Trophoblast cell (in vitro differentiated cells and primary cell): ENCODE measurements around the gene FAM240A.
A peak's percentile ranks its signal among the peaks of the same experiment; 100 is the strongest.

Experiments
- DNase-seq, 2 donors: peaks; one replicate each; pipeline ENCODE4 v3.0.0-alpha.2; 2016
- H2AFZ ChIP-seq: 2 replicates; pipeline ENCODE4 v1.6.1; 2013; ENCODE audit warnings: low read length, moderate library complexity, mild to moderate bottlenecking; ENCODE audit not compliant: insufficient read depth, poor library complexity
- H2AK5ac ChIP-seq: 2 replicates; pipeline ENCODE4 v1.6.1; 2013; ENCODE audit warnings: mild to moderate bottlenecking, low read length
- H2BK120ac ChIP-seq: 2 replicates; pipeline ENCODE4 v1.6.1; 2013; ENCODE audit warnings: low read length, mild to moderate bottlenecking, moderate library complexity; ENCODE audit not compliant: insufficient read depth, poor library complexity
- H2BK12ac ChIP-seq: 2 replicates; pipeline ENCODE4 v1.6.1; 2013; ENCODE audit warnings: mild to moderate bottlenecking, low read length, moderate library complexity
- H2BK5ac ChIP-seq: 2 replicates; pipeline ENCODE4 v1.6.1; 2013; ENCODE audit warnings: low read length, low read depth, moderate library complexity, mild to moderate bottlenecking; ENCODE audit not compliant: poor library complexity
- H3K14ac ChIP-seq: 2 replicates; pipeline ENCODE4 v1.6.1; 2013; ENCODE audit warnings: mild to moderate bottlenecking, low read length
- H3K18ac ChIP-seq: 2 replicates; pipeline ENCODE4 v1.6.1; 2013; ENCODE audit warnings: mild to moderate bottlenecking, low read length
- H3K23ac ChIP-seq: 2 replicates; pipeline ENCODE4 v1.6.1; 2013; ENCODE audit warnings: low read length
- H3K27ac ChIP-seq: 2 replicates; pipeline ENCODE4 v1.5.1; 2013; ENCODE audit warnings: low read depth, mild to moderate bottlenecking, inconsistent platforms, low read length, moderate library complexity
- H3K27me3 ChIP-seq: 2 replicates; pipeline ENCODE4 v1.6.1; 2013; ENCODE audit warnings: inconsistent platforms, mild to moderate bottlenecking, low read length, moderate library complexity; ENCODE audit not compliant: insufficient read depth
- H3K36me3 ChIP-seq, 2 experiments: 1 replicate in 1 of 2; 2 replicates in 1 of 2; pipeline ENCODE4 v1.6.1; 2013; ENCODE audit warnings: low read length in 2 of 2, mild to moderate bottlenecking in 2 of 2, moderate library complexity in 1 of 2; ENCODE audit not compliant: insufficient read depth in 2 of 2, control insufficient read depth in 1 of 2
- H3K4ac ChIP-seq: 2 replicates; pipeline ENCODE4 v1.6.1; 2013; ENCODE audit warnings: low read depth, mild to moderate bottlenecking, low read length, moderate library complexity
- H3K4me1 ChIP-seq, 2 experiments: 1 replicate in 1 of 2; 2 replicates in 1 of 2; pipeline ENCODE4 v1.6.1; 2013; ENCODE audit warnings: low read length in 2 of 2, mild to moderate bottlenecking in 2 of 2, moderate library complexity in 1 of 2; ENCODE audit not compliant: insufficient read depth in 2 of 2, control insufficient read depth in 1 of 2
- H3K4me2 ChIP-seq: 2 replicates; pipeline ENCODE4 v1.6.1; 2013; ENCODE audit warnings: inconsistent platforms, mild to moderate bottlenecking, low read length, moderate library complexity
- H3K4me3 ChIP-seq: 2 replicates; pipeline ENCODE4 v1.5.1; 2013; ENCODE audit warnings: mild to moderate bottlenecking, low read depth, low read length, inconsistent platforms
- H3K79me1 ChIP-seq: one replicate; pipeline ENCODE4 v1.6.1; 2013; ENCODE audit warnings: low read length
- H3K79me2 ChIP-seq: 2 replicates; pipeline ENCODE4 v1.6.1; 2013; ENCODE audit warnings: low read length, mild to moderate bottlenecking; ENCODE audit not compliant: control insufficient read depth, insufficient read depth, poor library complexity
- H3K9ac ChIP-seq: 2 replicates; pipeline ENCODE4 v1.6.1; 2013; ENCODE audit warnings: mild to moderate bottlenecking, low read length
- H3K9me3 ChIP-seq: 2 replicates; pipeline ENCODE4 v1.6.1; 2013; ENCODE audit warnings: low read depth, mild to moderate bottlenecking, control low read depth, inconsistent platforms, low read length; ENCODE audit not compliant: insufficient read depth
- H4K12ac ChIP-seq: 2 replicates; pipeline ENCODE4 v1.6.1; 2013; ENCODE audit warnings: low read depth, mild to moderate bottlenecking, low read length, moderate library complexity
- H4K8ac ChIP-seq: 2 replicates; pipeline ENCODE4 v1.6.1; 2013; ENCODE audit warnings: low read depth, mild to moderate bottlenecking, low read length, moderate library complexity
- H4K91ac ChIP-seq: one replicate; pipeline ENCODE4 v1.6.1; 2013; ENCODE audit warnings: low read depth, mild to moderate bottlenecking, low read length, moderate library complexity
- WGBS: extraction: QIAGEN DNeasy Blood & Tissue Kit; methylation state at CpG from one replicate; pipeline ENCODE4 v1.1.7; 2013; ENCODE audit warnings: missing lambda C conversion rate; ENCODE audit not compliant: insufficient read length, insufficient coverage; ENCODE audit errors: extremely low coverage; 5-methylcytosine and 5-hydroxymethylcytosine counted together

Gene FAM240A

DNA sequence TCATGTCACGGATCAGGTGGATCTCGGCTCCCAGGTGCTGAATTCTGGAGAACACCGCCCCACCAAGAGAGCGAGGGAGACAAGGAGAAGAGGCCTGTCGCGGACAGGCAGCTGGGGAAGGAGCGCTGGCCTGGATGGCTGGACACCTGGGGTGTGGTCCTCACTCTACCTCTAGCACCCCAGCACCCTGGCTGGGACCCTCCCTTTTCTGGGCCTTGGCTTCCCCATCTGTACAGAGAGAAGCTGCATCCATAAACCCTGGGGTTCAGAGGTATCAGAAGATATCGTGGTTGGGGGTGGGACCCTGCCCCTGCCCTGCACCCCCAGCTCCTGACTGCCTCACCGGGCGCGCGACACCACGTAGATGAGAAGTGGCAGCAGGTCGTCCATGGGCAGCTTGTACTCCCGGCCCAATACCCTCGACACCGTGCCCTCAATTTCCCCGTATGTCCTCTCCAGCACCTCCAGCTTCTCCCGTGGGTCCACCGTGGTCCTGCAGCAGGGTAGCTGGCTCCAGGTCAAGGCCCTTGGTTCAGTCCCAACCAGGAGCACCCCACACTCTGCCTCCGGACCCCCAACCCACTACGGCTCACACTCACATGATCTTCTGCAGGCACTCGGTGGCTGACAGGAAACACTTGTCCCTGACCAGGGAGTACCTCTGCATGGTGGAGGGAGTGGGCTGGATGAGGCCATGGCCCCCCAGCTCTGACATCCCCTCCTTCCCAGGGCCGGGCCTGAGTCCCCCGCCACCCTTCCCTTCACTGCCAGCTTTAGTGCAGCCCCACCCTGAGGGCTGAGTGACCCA is 59.4 kb downstream of the FAM240A start:
- Histone ChIP-seq H3K4me2 (no peak overlapping the region), H2BK12ac (no peak overlapping the region), H2BK120ac (no peak overlapping the region), H3K4ac (no peak overlapping the region), H3K9ac (no peak overlapping the region), H2AFZ (no peak overlapping the region), H4K91ac (no peak overlapping the region), H2AK5ac (no peak overlapping the region), H3K27me3 (no peaks in the 10 kb centered on the region), H3K18ac (no peak overlapping the region), H4K8ac (no peak overlapping the region), H3K23ac (no peak overlapping the region), H3K9me3 (peaks cover 3% of the 10 kb centered on the region), H3K79me1 (no peaks in the 10 kb centered on the region), H3K27ac (no peak overlapping the region), H3K14ac (no peak overlapping the region), H4K12ac (no peak overlapping the region), H3K4me3 (no peak overlapping the region), H3K79me2 (no peaks in the 10 kb centered on the region), H3K36me3 (peaks cover 3 to 4% of the 10 kb centered on the region in 2 experiments), H2BK5ac (no peak overlapping the region), H3K4me1 (no peaks in the 10 kb centered on the region)
- no peak for DNase-seq
- no CpG with 5 or more reads among the region's 25 CpGs for WGBS

- Histone ChIP-seq H3K4me2 (no peak overlapping the region), H3K4ac (no peak overlapping the region), H3K36me3 (peaks cover 3 to 4% of the 10 kb centered on the region in 2 experiments), H4K12ac (no peak overlapping the region), H3K4me1 (no peaks in the 10 kb centered on the region), H3K14ac (no peak overlapping the region), H2AFZ (no peak overlapping the region), H2BK12ac (no peak overlapping the region), H3K9ac (no peak overlapping the region), H3K9me3 (no peaks in the 10 kb centered on the region), H3K79me2 (no peaks in the 10 kb centered on the region), H2BK5ac (no peak overlapping the region), H2BK120ac (no peak overlapping the region), H4K8ac (no peak overlapping the region), H3K79me1 (no peaks in the 10 kb centered on the region), H2AK5ac (no peak overlapping the region), H3K4me3 (no peak overlapping the region), H4K91ac (no peak overlapping the region), H3K23ac (no peak overlapping the region), H3K27me3 (no peaks in the 10 kb centered on the region), H3K18ac (no peak overlapping the region), H3K27ac (no peak overlapping the region)
- no peak for DNase-seq
- no CpG with 5 or more reads among the region's 6 CpGs for WGBS
These were observed 60.0 kb downstream of the FAM240A start for GRCh38 chr3:46672349-46672695.

- H3K4me2 ChIP-seq = no peak overlapping the region
- no peak overlapping the region for H3K9ac ChIP-seq
- H2BK5ac ChIP-seq = no peak overlapping the region
- H2BK12ac ChIP-seq = no peak overlapping the region
- H3K4me1 ChIP-seq = no peaks in the 10 kb centered on the region
- peaks cover 3 to 4% of the 10 kb centered on the region in 2 experiments for H3K36me3 ChIP-seq
- no peak overlapping the region for H3K18ac ChIP-seq
- no peak overlapping the region for H2AK5ac ChIP-seq
- H3K79me1 ChIP-seq = no peaks in the 10 kb centered on the region
- no peak overlapping the region for H3K27ac ChIP-seq
- no peak overlapping the region for H2BK120ac ChIP-seq
- H4K91ac ChIP-seq = no peak overlapping the region
- H3K23ac ChIP-seq = no peak overlapping the region
- H3K4ac ChIP-seq = no peak overlapping the region
- no peaks in the 10 kb centered on the region for H3K27me3 ChIP-seq
- no peak overlapping the region for H4K12ac ChIP-seq
- H3K14ac ChIP-seq = no peak overlapping the region
- H3K4me3 ChIP-seq = no peak overlapping the region
- no peak for DNase-seq
- no CpG with 5 or more reads among the region's 10 CpGs for WGBS
- no peaks in the 10 kb centered on the region for H3K79me2 ChIP-seq
- H2AFZ ChIP-seq = no peak overlapping the region
- H4K8ac ChIP-seq = no peak overlapping the region
- no peaks in the 10 kb centered on the region for H3K9me3 ChIP-seq
These were observed 61.1 kb downstream of the FAM240A start for GRCh38 chr3:46673151-46674030.

DNA sequence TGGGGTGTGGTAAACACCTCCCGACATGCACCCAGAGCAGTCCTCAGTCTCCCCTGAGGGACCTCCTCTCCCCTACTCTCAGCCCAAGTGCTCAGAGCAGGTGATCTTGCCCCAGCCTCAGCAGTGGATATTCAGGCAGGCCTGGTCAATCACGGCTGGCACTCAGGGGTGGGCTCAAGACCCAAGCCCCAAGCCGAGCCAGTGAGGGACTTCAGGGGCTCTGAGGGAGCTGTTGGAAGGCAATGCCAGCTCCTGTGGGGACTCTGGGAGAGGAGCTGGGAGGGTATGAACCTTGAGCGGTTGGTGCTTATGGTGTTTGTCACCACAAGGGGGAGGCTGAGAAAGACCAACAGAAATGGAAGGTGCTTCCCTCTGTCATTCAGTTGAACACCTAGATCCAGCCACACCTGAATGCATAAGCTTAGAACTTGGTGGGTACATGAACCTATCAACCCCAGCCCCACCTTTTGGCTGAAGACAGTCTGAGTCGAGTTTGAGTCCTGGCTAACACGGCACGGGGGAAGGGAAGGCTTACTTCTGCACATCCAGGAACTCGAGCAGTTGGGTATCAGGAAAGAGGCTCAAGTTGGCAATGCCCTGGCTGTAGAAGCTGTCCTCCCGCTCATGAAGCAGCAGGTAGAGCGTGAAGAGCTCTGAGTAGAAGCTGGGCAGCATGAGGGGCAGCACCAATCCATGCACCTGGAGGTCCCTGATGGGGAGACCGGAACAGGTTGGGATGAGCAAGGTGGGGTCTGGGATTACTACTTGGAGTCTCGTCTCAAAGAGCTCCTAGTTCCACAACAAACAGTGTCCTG is 61.9 kb downstream of the FAM240A start:
- no peaks in the 10 kb centered on the region for H3K9me3 ChIP-seq
- DNase-seq = peak in 1 of 2 donors; percentile 28
- H3K27me3 ChIP-seq = no peaks in the 10 kb centered on the region
- no peak overlapping the region for H4K91ac ChIP-seq
- H3K27ac ChIP-seq = no peak overlapping the region
- H3K18ac ChIP-seq = no peak overlapping the region
- no peak overlapping the region for H2AK5ac ChIP-seq
- no peak overlapping the region for H2BK12ac ChIP-seq
- no peaks in the 10 kb centered on the region for H3K79me1 ChIP-seq
- H2BK120ac ChIP-seq = no peak overlapping the region
- H3K9ac ChIP-seq = no peak overlapping the region
- peaks cover 3 to 4% of the 10 kb centered on the region in 2 experiments for H3K36me3 ChIP-seq
- no peak overlapping the region for H3K23ac ChIP-seq
- H3K4ac ChIP-seq = no peak overlapping the region
- no CpG with 5 or more reads among the region's 12 CpGs for WGBS
- no peak overlapping the region for H3K4me3 ChIP-seq
- H2BK5ac ChIP-seq = no peak overlapping the region
- H3K4me2 ChIP-seq = no peak overlapping the region
- no peak overlapping the region for H4K12ac ChIP-seq
- H4K8ac ChIP-seq = no peak overlapping the region
- no peaks in the 10 kb centered on the region for H3K79me2 ChIP-seq
- H3K4me1 ChIP-seq = no peaks in the 10 kb centered on the region
- no peak overlapping the region for H2AFZ ChIP-seq
- no peak overlapping the region for H3K14ac ChIP-seq
